ENCODE data around the gene SP3.

The SP3 gene

GRCh38 chr2:173914055-173914927 lies 50.9 kb downstream of the SP3 start:
- POLR2A ChIA-PET: no interaction called here
- CTCF ChIA-PET: no interaction called here
- TF ChIP-seq, protein P1, sequence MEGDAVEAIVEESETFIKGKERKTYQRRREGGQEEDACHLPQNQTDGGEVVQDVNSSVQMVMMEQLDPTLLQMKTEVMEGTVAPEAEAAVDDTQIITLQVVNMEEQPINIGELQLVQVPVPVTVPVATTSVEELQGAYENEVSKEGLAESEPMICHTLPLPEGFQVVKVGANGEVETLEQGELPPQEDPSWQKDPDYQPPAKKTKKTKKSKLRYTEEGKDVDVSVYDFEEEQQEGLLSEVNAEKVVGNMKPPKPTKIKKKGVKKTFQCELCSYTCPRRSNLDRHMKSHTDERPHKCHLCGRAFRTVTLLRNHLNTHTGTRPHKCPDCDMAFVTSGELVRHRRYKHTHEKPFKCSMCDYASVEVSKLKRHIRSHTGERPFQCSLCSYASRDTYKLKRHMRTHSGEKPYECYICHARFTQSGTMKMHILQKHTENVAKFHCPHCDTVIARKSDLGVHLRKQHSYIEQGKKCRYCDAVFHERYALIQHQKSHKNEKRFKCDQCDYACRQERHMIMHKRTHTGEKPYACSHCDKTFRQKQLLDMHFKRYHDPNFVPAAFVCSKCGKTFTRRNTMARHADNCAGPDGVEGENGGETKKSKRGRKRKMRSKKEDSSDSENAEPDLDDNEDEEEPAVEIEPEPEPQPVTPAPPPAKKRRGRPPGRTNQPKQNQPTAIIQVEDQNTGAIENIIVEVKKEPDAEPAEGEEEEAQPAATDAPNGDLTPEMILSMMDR (IDR thresholded peaks at IDR 0.05; ENCODE audit: control extremely low read depth, extremely low read depth, low read depth, missing control alignments): no peak
- DNase-seq (ENCODE audit: extremely low spot score): no peak

GRCh38 chr2:173909846-173910245 lies 55.3 kb downstream of the SP3 start:
- TF ChIP-seq, protein P1 (IDR thresholded peaks at IDR 0.05; ENCODE audit: control extremely low read depth, extremely low read depth, low read depth, missing control alignments): no peak
- ChIA-PET POLR2A (no interaction called here), CTCF (interaction anchor here (1.4 kb wide), 1 partner anchor 25 kb away, joined by 4 read pairs; no protein-coding TSS in a partner anchor)
- DNase-seq (ENCODE audit: extremely low spot score): no peak

DNA sequence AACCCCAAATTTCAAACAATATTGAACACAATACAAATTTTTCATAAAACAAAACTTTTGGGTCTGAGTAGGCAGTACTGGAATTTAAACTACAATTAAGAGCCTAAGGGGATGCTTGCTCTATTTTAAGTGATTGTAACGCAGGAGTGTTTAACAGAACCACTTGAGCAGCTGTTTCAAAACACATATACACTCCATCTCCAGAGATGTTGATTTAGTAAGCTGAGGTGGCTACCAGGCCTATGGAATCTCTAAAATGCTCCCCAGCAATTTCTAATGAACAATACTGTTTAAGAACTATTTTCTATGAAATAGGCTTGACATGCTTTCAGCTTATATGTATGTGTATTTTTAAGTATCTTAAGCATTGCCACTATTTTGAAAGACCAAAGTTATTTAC lies 58.5 kb downstream of the SP3 start:
- POLR2A ChIA-PET: no interaction called here
- DNase-seq (ENCODE audit: extremely low spot score): no peak
- CTCF ChIA-PET: no interaction called here
- TF ChIP-seq, protein P1 (IDR thresholded peaks at IDR 0.05; ENCODE audit: control extremely low read depth, extremely low read depth, low read depth, missing control alignments): no peak

- TF ChIP-seq, protein P1 (IDR thresholded peaks at IDR 0.05; ENCODE audit: control extremely low read depth, extremely low read depth, low read depth, missing control alignments): no peak
- DNase-seq (ENCODE audit: extremely low spot score): no peak
- POLR2A ChIA-PET: interaction anchor here (0.6 kb wide), 2 partner anchors 263 to 480 kb away, joined by 4 to 6 read pairs; no protein-coding TSS in a partner anchor
- CTCF ChIA-PET: no interaction called here
Observed at GRCh38 chr2:173903601-173904394, 61.4 kb downstream of the SP3 start.

DNA sequence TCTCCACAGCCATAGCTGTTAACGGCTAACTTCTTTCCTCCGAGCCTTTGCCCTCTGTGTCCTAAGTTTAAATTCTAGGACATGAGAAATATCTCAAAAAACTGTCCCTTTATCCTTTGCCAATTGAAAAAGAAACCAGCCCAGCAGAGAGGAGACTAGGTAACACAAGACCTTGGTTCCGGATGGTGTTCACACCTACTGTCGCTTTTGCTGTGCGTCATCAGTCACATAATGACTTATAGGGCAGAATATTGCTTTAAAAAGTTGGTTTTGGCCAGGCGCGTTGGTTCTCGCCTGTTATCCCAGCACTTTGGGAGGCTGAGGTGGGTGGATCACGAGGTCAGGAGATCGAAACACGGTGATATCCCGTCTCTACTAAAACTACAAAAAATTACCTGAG lies 66.2 kb downstream of the SP3 start:
- CTCF ChIA-PET: interaction anchor here (1.0 to 1.4 kb wide), 2 partner anchors 11 to 14 kb away, joined by 3 to 4 read pairs; no protein-coding TSS in a partner anchor
- TF ChIP-seq, protein P1 (IDR thresholded peaks at IDR 0.05; ENCODE audit: control extremely low read depth, extremely low read depth, low read depth, missing control alignments): no peak
- peak; percentile 48 for DNase-seq (ENCODE audit: extremely low spot score)
- POLR2A ChIA-PET: no interaction called here

- ChIA-PET CTCF (interaction anchor here (1.0 to 1.4 kb wide), 2 partner anchors 10 to 14 kb away, joined by 3 to 4 read pairs; no protein-coding TSS in a partner anchor), POLR2A (no interaction called here)
Observed at GRCh38 chr2:173898178-173898668, 67.0 kb downstream of the SP3 start.

More at GRCh38 chr2:173898178-173898668, 67.0 kb downstream of the SP3 start:
- TF ChIP-seq, protein P1 (IDR thresholded peaks at IDR 0.05; ENCODE audit: control extremely low read depth, extremely low read depth, low read depth, missing control alignments): no peak
- peak; percentile 71 for DNase-seq (ENCODE audit: extremely low spot score)
